Upper lobe of right lung (tissue), 1 donor: ENCODE measurements around the gene ILKAP. TPM values are rescaled to one million over a fixed set of nuclear protein-coding genes. Genes with fewer than 3 reads are reported as not detected.

Experiments used
- ATAC-seq: fragments of 200-7000 bp; cut with Tn5 transposase; one replicate; pipeline ENCODE4 v1.9.1; 2020; ENCODE audit warnings: mild to moderate bottlenecking, moderate library complexity
- DNase-seq: peaks from one replicate; pipeline ENCODE4 v3.0.0-alpha.2; 2020
- H3K27ac ChIP-seq: fragments of 200-600 bp; one replicate; pipeline ENCODE4 v1.8.0; 2022
- H3K27me3 ChIP-seq: fragments of 200-600 bp; one replicate; pipeline ENCODE4 v1.8.0; 2022; ENCODE audit warnings: mild to moderate bottlenecking
- H3K36me3 ChIP-seq: fragments of 200-600 bp; one replicate; pipeline ENCODE4 v1.8.0; 2022
- H3K4me1 ChIP-seq: fragments of 200-600 bp; one replicate; pipeline ENCODE4 v1.8.0; 2022
- H3K4me3 ChIP-seq: fragments of 200-600 bp; one replicate; pipeline ENCODE4 v1.8.0; 2022; ENCODE audit warnings: mild to moderate bottlenecking
- H3K9me3 ChIP-seq: fragments of 200-600 bp; one replicate; pipeline ENCODE4 v1.8.0; 2022
- CTCF ChIP-seq: fragments of 200-600 bp; IDR thresholded peaks from one replicate; pipeline ENCODE4 v1.8.0; 2022; ENCODE audit warnings: antibody characterized with exemption
- intact Hi-C: fragments of 100-400 bp; cut with DNase I; formaldehyde crosslinking; loops from one replicate; pipeline ENCODE4 v1.11.0; 2022
- total RNA-seq: library from RNA; stranded (reverse); fragmentation: NEBNext Ultra II Directional; extraction: Animal tissue kit (Norgen Biotek cat#: 25700); gene quantifications from one replicate; pipeline ENCODE4 v1.2.1, GENCODE V29; 2021
- donor health status: DM: no; HTN: yes; CAD: no; lungs with severe emphysema.

The ILKAP gene
- total RNA-seq, 1 donor from 2014 or later, result 47.2 TPM

GRCh38 chr2:238155051-238155760 is 48.3 kb downstream of the ILKAP start:
- no peak overlapping the region for H3K4me3 ChIP-seq
- no peak for TF ChIP-seq CTCF
- ATAC-seq (no peak), DNase-seq (no peak)
- peaks cover 18% of the 10 kb centered on the region for H3K27me3 ChIP-seq
- H3K9me3 ChIP-seq, result no peaks in the 10 kb centered on the region
- intact Hi-C loops, result no loop called here
- peaks cover 5% of the 10 kb centered on the region for H3K4me1 ChIP-seq
- H3K27ac ChIP-seq, result no peak overlapping the region
- no peaks in the 10 kb centered on the region for H3K36me3 ChIP-seq

- peaks cover 13% of the 10 kb centered on the region for H3K27me3 ChIP-seq
- no peak for DNase-seq
Observed at GRCh38 chr2:238154570-238154969, 48.9 kb downstream of the ILKAP start.

GRCh38 chr2:238152771-238153688 is 50.5 kb downstream of the ILKAP start:
- no peak for ATAC-seq
- peak; percentile 15 for TF ChIP-seq CTCF
- intact Hi-C loops, result no loop called here
- no peaks in the 10 kb centered on the region for H3K36me3 ChIP-seq
- no peak for DNase-seq
- H3K27ac ChIP-seq, result no peak overlapping the region
- H3K27me3 ChIP-seq, result peaks cover 2% of the 10 kb centered on the region
- H3K4me3 ChIP-seq, result no peak overlapping the region
- no peaks in the 10 kb centered on the region for H3K9me3 ChIP-seq
- no peaks in the 10 kb centered on the region for H3K4me1 ChIP-seq

More at GRCh38 chr2:238154570-238154969, 48.9 kb downstream of the ILKAP start:
- peaks cover 4% of the 10 kb centered on the region for H3K4me1 ChIP-seq
- no peak overlapping the region for H3K4me3 ChIP-seq
- intact Hi-C loops, result no loop called here
- no peak for TF ChIP-seq CTCF
- ATAC-seq, result no peak
- H3K36me3 ChIP-seq, result no peaks in the 10 kb centered on the region
- H3K27ac ChIP-seq, result no peak overlapping the region
- no peaks in the 10 kb centered on the region for H3K9me3 ChIP-seq

- DNase-seq (no peak), ATAC-seq (no peak)
- intact Hi-C loops, result no loop called here
- TF ChIP-seq CTCF, result no peak
- Histone ChIP-seq H3K9me3 (no peaks in the 10 kb centered on the region), H3K27me3 (no peaks in the 10 kb centered on the region), H3K4me1 (no peaks in the 10 kb centered on the region), H3K4me3 (no peak overlapping the region), H3K36me3 (no peaks in the 10 kb centered on the region), H3K27ac (no peak overlapping the region)
Observed at GRCh38 chr2:238151628-238152235, 51.8 kb downstream of the ILKAP start.

GRCh38 chr2:238151205-238151604 is 52.3 kb downstream of the ILKAP start:
- ATAC-seq (no peak), DNase-seq (no peak)
- Histone ChIP-seq H3K27me3 (no peaks in the 10 kb centered on the region), H3K9me3 (no peaks in the 10 kb centered on the region), H3K4me1 (no peaks in the 10 kb centered on the region), H3K36me3 (no peaks in the 10 kb centered on the region), H3K4me3 (no peak overlapping the region), H3K27ac (no peak overlapping the region)
- intact Hi-C loops, result no loop called here
- no peak for TF ChIP-seq CTCF
